GM18909 (cell line): ENCODE data around the gene ARHGAP8.
"Not testable (repeated sequence)": the region's sequence is repeated elsewhere in the genome, so short reads cannot be mapped to it uniquely, and the experiment has no call there.

Experiments used
- ATAC-seq: cut with Tn5 transposase; IDR thresholded peaks from one replicate; pipeline ENCODE4 v1.9.1; 2021; ENCODE audit warnings: mild to moderate bottlenecking; ENCODE audit not compliant: unreplicated experiment, poor library complexity

The ARHGAP8 gene

GRCh38 chr22:44737406-44738346, 14.7 kb upstream of the ARHGAP8 start:
- ATAC-seq: no peak

GRCh38 chr22:44738347-44738715, 14.0 kb upstream of the ARHGAP8 start:
- ATAC-seq: no peak

- ATAC-seq: no peak
Observed at GRCh38 chr22:44739024-44739423, 13.4 kb upstream of the ARHGAP8 start.

- ATAC-seq: not testable (repeated sequence)
Observed at GRCh38 chr22:44739666-44740065, 12.7 kb upstream of the ARHGAP8 start.

- ATAC-seq: no peak
Observed at GRCh38 chr22:44740307-44740706, 12.1 kb upstream of the ARHGAP8 start.

GRCh38 chr22:44741929-44742328, 10.4 kb upstream of the ARHGAP8 start:
- ATAC-seq: no peak

- no peak for ATAC-seq
Observed at GRCh38 chr22:44743247-44743646, 9.1 kb upstream of the ARHGAP8 start.

- no peak for ATAC-seq
Observed at GRCh38 chr22:44743804-44744211, 8.6 kb upstream of the ARHGAP8 start.

GRCh38 chr22:44745853-44746789, 6.3 kb upstream of the ARHGAP8 start:
- ATAC-seq: no peak

GRCh38 chr22:44747784-44748127, 4.6 kb upstream of the ARHGAP8 start:
- ATAC-seq: not testable (repeated sequence)

- no peak for ATAC-seq
Observed at GRCh38 chr22:44748524-44748923, 3.9 kb upstream of the ARHGAP8 start.

- no peak for ATAC-seq
Observed at GRCh38 chr22:44750481-44750880, 1.9 kb upstream of the ARHGAP8 start.

GRCh38 chr22:44753189-44754042, 1.0 kb downstream of the ARHGAP8 start:
- no peak for ATAC-seq

GRCh38 chr22:44754998-44755397, 2.6 kb downstream of the ARHGAP8 start:
- no peak for ATAC-seq

- ATAC-seq: no peak
Observed at GRCh38 chr22:44755417-44755816, 3.0 kb downstream of the ARHGAP8 start.

GRCh38 chr22:44755956-44756361, 3.6 kb downstream of the ARHGAP8 start:
- ATAC-seq: no peak

GRCh38 chr22:44758344-44758973, 6.1 kb downstream of the ARHGAP8 start:
- no peak for ATAC-seq

GRCh38 chr22:44759001-44759400, 6.6 kb downstream of the ARHGAP8 start:
- ATAC-seq: no peak

GRCh38 chr22:44759430-44760310, 7.3 kb downstream of the ARHGAP8 start:
- no peak for ATAC-seq
